HG03521 (cell line): ENCODE measurements around the gene NTSR1.

Experiments
- ATAC-seq: cut with Tn5 transposase; IDR thresholded peaks from one replicate; pipeline ENCODE4 v1.9.1; 2021; ENCODE audit warnings: mild to moderate bottlenecking, moderate library complexity; ENCODE audit not compliant: unreplicated experiment

NTSR1 gene

GRCh38 chr20:62768234-62768546 lies 59.6 kb downstream of the NTSR1 start:
- no peak for ATAC-seq

- no peak for ATAC-seq
These were observed 60.1 kb downstream of the NTSR1 start for GRCh38 chr20:62768551-62769287.

GRCh38 chr20:62769346-62770071 lies 60.9 kb downstream of the NTSR1 start:
- no peak for ATAC-seq

GRCh38 chr20:62770111-62770910 lies 61.7 kb downstream of the NTSR1 start:
- ATAC-seq = no peak

GRCh38 chr20:62770916-62771315 lies 62.3 kb downstream of the NTSR1 start:
- ATAC-seq = no peak

GRCh38 chr20:62771396-62772102 lies 62.9 kb downstream of the NTSR1 start:
- no peak for ATAC-seq

GRCh38 chr20:62772103-62772611 lies 63.5 kb downstream of the NTSR1 start:
- ATAC-seq = no peak

GRCh38 chr20:62772619-62772989 lies 64.0 kb downstream of the NTSR1 start:
- ATAC-seq = no peak

GRCh38 chr20:62772990-62773844 lies 64.6 kb downstream of the NTSR1 start:
- no peak for ATAC-seq

- no peak for ATAC-seq
These were observed 65.4 kb downstream of the NTSR1 start for GRCh38 chr20:62773845-62774714.

- no peak for ATAC-seq
These were observed 66.1 kb downstream of the NTSR1 start for GRCh38 chr20:62774762-62775161.

- ATAC-seq = no peak
These were observed 66.6 kb downstream of the NTSR1 start for GRCh38 chr20:62775206-62775605.

- no peak for ATAC-seq
These were observed 67.5 kb downstream of the NTSR1 start for GRCh38 chr20:62776035-62776691.

GRCh38 chr20:62776692-62777527 lies 68.3 kb downstream of the NTSR1 start:
- ATAC-seq = no peak

- no peak for ATAC-seq
These were observed 68.8 kb downstream of the NTSR1 start for GRCh38 chr20:62777528-62777830.

GRCh38 chr20:62778058-62778457 lies 69.4 kb downstream of the NTSR1 start:
- no peak for ATAC-seq

GRCh38 chr20:62778601-62779416 lies 70.2 kb downstream of the NTSR1 start:
- ATAC-seq = no peak
